ENCODE measurements around the gene WASF3. TPM values are rescaled to one million over a fixed set of nuclear protein-coding genes. Genes with fewer than 3 reads are reported as not detected.

The WASF3 gene
- total and polyA plus RNA-seq, 2 of the 13 experiments (the other 11 are each of a cell fraction or from before 2014, with no cell fraction given) = 10.4 to 17.2 TPM

GRCh38 chr13:26599403-26599802 lies 41.9 kb downstream of the WASF3 start:
- ATAC-seq (no peak), DNase-seq (ENCODE audit: low spot score) (no peak), FAIRE-seq (no peak)
- no peak for TF ChIP-seq SOX6 (IDR thresholded peaks at IDR 0.05)
- no peak for TF ChIP-seq SOX6 (CRISPR knock-in tag; IDR thresholded peaks at IDR 0.05)
- TF ChIP-seq REPIN1 (CRISPR knock-in tag; IDR thresholded peaks at IDR 0.05; ENCODE audit: borderline replicate concordance, low read depth) = no peak
- no peak for TF ChIP-seq FIP1L1 (IDR thresholded peaks at IDR 0.05; ENCODE audit: borderline replicate concordance, insufficient read depth, low read depth, low read length)
- TF ChIP-seq TOE1 (CRISPR knock-in tag; IDR thresholded peaks at IDR 0.05) = no peak
- TF ChIP-seq ETS1 (CRISPR knock-in tag; IDR thresholded peaks at IDR 0.05) = no peak
- TF ChIP-seq AKNA (CRISPR knock-in tag; IDR thresholded peaks at IDR 0.05; ENCODE audit: borderline replicate concordance) = no peak
- TF ChIP-seq ZBTB38 (CRISPR knock-in tag; IDR thresholded peaks at IDR 0.05) = no peak
- no peak for TF ChIP-seq ZNF513 (CRISPR knock-in tag; conservative IDR thresholded peaks at IDR 0.05)
- no peak for TF ChIP-seq HNRNPLL (IDR thresholded peaks at IDR 0.05; ENCODE audit: low read depth, low read length, poor library complexity, severe bottlenecking)
- POLR2A ChIA-PET = no interaction called here
- BruUV-seq (replicated peaks) = no TSS peak
- no peaks in the 10 kb centered on the region for H3K27me3 ChIP-seq (ENCODE audit: control insufficient read depth in 1 of 2, insufficient read depth in 2 of 2, low read length in 2 of 2)
- in situ Hi-C loops (cut with HindIII; ENCODE audit: extremely low pct_ligation_motif_present, low pct_unique_long_range_greater_than_20kb) (no loop called here), intact Hi-C loops (cut with micrococcal nuclease; ENCODE audit: unreplicated experiment) (no loop called here)
- no peak overlapping the region for H3K4me2 ChIP-seq (ENCODE audit: low read depth, low read length)
- H3K9ac ChIP-seq (ENCODE audit: insufficient read depth, low read depth, low read length) = no peak overlapping the region
- no peak overlapping the region for H2AFZ ChIP-seq (ENCODE audit: low read length)
- no peaks in the 10 kb centered on the region for H3K36me3 ChIP-seq (replicated peaks in 1 of 2; ENCODE audit: control insufficient read depth in 1 of 2, insufficient read depth in 2 of 2, low read length in 2 of 2)
- CTCF ChIA-PET (ENCODE audit: low intra/inter-chr PET ratio, low total read pairs) = no interaction called here
- peaks cover 4% of the 10 kb centered on the region for H3K4me1 ChIP-seq (ENCODE audit: insufficient read depth, low read length)
- H3K4me3 ChIP-seq (replicated peaks in 1 of 3; ENCODE audit: insufficient read depth in 1 of 3, low read depth in 2 of 3, low read length in 3 of 3) = no peak overlapping the region
- 86% methylated on average over 1 of the region's 1 CpG for WGBS (ENCODE audit: low lambda C conversion rate)
- no peaks in the 10 kb centered on the region for H3K9me3 ChIP-seq (ENCODE audit: low read length)
- H4K20me1 ChIP-seq (ENCODE audit: insufficient read depth, low read length) = no peaks in the 10 kb centered on the region; the same call in 1 of the 2 replicates
- no peak overlapping the region for H3K27ac ChIP-seq (ENCODE audit: extremely low read length, insufficient read depth, low read length)
- H3K79me2 ChIP-seq (ENCODE audit: insufficient read depth, low read length) = peaks cover 62% of the 10 kb centered on the region

All from HepG2 (cell line).